ENCODE data around the gene TUFT1.

The TUFT1 gene

DNA sequence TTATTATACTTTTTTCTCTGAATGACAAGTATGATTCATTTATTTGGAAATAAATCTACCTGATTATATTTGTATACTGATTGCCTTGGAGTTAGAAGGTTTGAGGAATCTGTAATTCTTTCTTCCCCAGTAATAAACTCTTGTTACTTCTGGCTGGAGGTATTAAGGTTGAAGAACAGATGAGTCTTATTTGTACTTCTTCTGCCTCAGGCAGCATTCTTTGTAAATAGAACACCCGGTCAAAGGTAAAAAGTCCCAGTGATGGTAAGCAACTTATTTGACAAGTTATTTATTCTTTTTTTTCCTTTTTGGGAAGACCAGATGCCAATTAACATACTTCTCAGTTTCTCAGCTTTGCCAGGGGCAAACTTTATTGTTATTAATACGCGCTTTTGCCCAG is 84.7 kb downstream of the TUFT1 start:
- Histone ChIP-seq H3K4me3 (ENCODE audit: low read length) (no peak overlapping the region), H3K9me3 (ENCODE audit: control insufficient read depth, low read depth, low read length) (no peaks in the 10 kb centered on the region), H3K27me3 (ENCODE audit: control insufficient read depth, insufficient read depth, low read length) (no peaks in the 10 kb centered on the region), H3K4me1 (ENCODE audit: control insufficient read depth, low read depth, low read length) (peaks cover 1% of the 10 kb centered on the region), H3K9ac (ENCODE audit: low read length) (no peak overlapping the region), H3K36me3 (ENCODE audit: control insufficient read depth, low read depth, low read length) (peaks cover 2% of the 10 kb centered on the region), H3K27ac (ENCODE audit: low read length) (no peak overlapping the region)

DNA sequence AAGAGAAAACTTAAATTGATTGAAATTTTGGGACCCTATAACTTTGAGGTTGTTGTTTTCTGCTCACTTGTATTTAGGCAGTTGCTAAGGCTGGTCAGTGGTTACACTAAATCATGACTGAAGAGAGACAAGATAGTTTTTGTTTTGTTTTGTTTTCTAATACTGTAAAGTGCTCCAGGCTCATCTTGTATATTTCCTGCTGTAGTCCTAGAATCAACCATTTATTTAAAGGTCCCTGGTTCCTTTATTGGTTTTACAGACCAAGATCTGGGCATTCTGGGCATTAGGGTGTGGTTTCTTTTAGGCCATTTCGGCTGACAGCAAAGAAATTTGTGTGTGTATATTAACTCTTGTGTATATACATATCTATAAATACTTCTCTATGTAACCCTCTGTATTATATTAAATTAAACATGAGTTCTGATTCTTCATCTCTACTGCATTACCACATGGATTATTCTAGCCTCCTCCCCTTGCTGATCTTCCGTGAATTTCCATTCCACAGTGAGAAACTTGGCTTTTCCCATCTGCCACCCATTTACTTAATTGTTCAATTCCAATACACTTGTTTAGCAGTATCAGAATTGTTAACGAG is 86.7 kb downstream of the TUFT1 start:
- no peak overlapping the region for H3K4me3 ChIP-seq (ENCODE audit: low read length)
- H3K9me3 ChIP-seq (ENCODE audit: control insufficient read depth, low read depth, low read length) = no peaks in the 10 kb centered on the region

DNA sequence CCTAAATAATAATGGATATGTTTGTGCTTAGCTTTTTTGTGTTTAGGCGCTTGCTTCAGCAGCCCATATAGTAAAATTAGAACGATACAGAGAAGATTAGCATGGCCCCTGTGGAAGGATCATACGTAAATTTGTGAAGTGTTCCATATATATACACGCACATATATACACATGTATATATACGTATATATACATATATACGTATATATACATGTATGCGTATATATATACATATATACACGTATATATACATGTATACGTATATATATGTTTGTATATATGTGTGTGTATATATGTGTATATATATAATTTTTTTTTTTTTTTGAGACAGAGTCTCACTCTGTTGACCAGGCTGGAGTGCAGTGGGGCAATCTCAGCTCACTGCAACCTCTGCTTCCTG is 89.2 kb downstream of the TUFT1 start:
- H3K36me3 ChIP-seq (ENCODE audit: control insufficient read depth, low read depth, low read length) = peaks cover 2% of the 10 kb centered on the region
- no peak overlapping the region for H3K9ac ChIP-seq (ENCODE audit: low read length)
- no peaks in the 10 kb centered on the region for H3K4me1 ChIP-seq (ENCODE audit: control insufficient read depth, low read depth, low read length)
- H3K27me3 ChIP-seq (ENCODE audit: control insufficient read depth, insufficient read depth, low read length) = no peaks in the 10 kb centered on the region
- H3K9me3 ChIP-seq (ENCODE audit: control insufficient read depth, low read depth, low read length) = no peaks in the 10 kb centered on the region
- no peak overlapping the region for H3K27ac ChIP-seq (ENCODE audit: low read length)
- no peak overlapping the region for H3K4me3 ChIP-seq (ENCODE audit: low read length)

More for the DNA sequence above, 86.7 kb downstream of the TUFT1 start:
- H3K4me1 ChIP-seq (ENCODE audit: control insufficient read depth, low read depth, low read length) = no peaks in the 10 kb centered on the region
- H3K36me3 ChIP-seq (ENCODE audit: control insufficient read depth, low read depth, low read length) = peaks cover 2% of the 10 kb centered on the region
- no peaks in the 10 kb centered on the region for H3K27me3 ChIP-seq (ENCODE audit: control insufficient read depth, insufficient read depth, low read length)
- H3K27ac ChIP-seq (ENCODE audit: low read length) = no peak overlapping the region
- no peak overlapping the region for H3K9ac ChIP-seq (ENCODE audit: low read length)
